Measurements from ENCODE around the gene SYPL1.

Gene SYPL1

GRCh38 chr7:106088014-106088413 lies 24.1 kb downstream of the SYPL1 start:
- CTCF ChIA-PET, result no interaction called here
- POLR2A ChIA-PET, result no interaction called here
- DNase-seq (ENCODE audit: extremely low spot score), result no peak
- no peak for TF ChIP-seq CTCF (IDR thresholded peaks at IDR 0.05; ENCODE audit: control extremely low read depth, extremely low read depth, low read depth, missing control alignments)

DNA sequence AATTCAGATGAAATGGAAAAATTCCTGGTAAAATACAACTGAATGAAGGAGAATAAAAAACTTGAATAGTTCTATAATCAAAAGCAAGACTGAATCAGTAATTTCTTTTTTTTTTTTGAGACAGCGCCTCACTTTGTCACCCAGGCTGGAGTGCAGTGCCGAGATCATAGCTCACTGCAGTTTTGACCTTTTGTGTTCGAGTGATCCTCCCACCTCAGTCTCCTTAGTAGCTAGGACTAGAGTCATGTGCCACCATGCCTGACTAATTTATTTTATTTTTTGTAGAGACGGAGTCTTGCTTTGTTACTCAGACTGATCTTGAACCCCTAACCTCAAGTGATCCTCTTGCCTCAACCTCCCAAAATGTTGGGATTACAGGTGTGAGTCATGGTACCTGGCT lies 26.1 kb downstream of the SYPL1 start:
- POLR2A ChIA-PET, result no interaction called here
- no peak for TF ChIP-seq CTCF (IDR thresholded peaks at IDR 0.05; ENCODE audit: control extremely low read depth, extremely low read depth, low read depth, missing control alignments)
- CTCF ChIA-PET, result interaction anchor here (1.3 to 2.0 kb wide), 4 partner anchors 11 to 14 kb away, joined by 3 to 6 read pairs (median 4); no protein-coding TSS in a partner anchor
- DNase-seq (ENCODE audit: extremely low spot score), result no peak

- TF ChIP-seq CTCF (IDR thresholded peaks at IDR 0.05; ENCODE audit: control extremely low read depth, extremely low read depth, low read depth, missing control alignments), result no peak
- CTCF ChIA-PET, result interaction anchor here (1.2 to 2.0 kb wide), 4 partner anchors 11 to 19 kb away, joined by 3 to 6 read pairs (median 4); no protein-coding TSS in a partner anchor
- no peak for DNase-seq (ENCODE audit: extremely low spot score)
- POLR2A ChIA-PET, result no interaction called here
These were observed 27.1 kb downstream of the SYPL1 start for GRCh38 chr7:106085015-106085414.

DNA sequence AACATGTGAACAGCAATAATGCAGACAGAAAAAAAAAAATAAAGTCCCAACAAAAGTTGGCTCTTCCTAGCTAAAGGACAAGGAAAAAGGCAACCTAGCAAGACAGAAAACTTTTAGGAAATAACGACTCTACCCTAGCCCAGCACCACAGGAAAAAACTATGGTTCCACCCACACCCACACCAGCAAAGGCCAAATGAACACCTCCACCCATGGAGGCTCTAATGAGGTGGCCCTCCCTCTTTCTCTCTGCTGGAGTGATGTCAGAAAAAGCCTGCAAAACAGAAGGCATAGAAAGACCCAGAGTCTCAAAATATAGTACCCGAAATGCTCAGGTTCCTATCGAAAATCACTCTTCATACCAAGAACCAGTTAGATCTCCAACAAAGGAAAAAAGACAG lies 28.4 kb downstream of the SYPL1 start:
- no peak for TF ChIP-seq CTCF (IDR thresholded peaks at IDR 0.05; ENCODE audit: control extremely low read depth, extremely low read depth, low read depth, missing control alignments)
- CTCF ChIA-PET, result interaction anchor here (1.0 to 2.6 kb wide), 7 partner anchors 9 to 427 kb away, joined by 3 to 12 read pairs (median 4); no protein-coding TSS in a partner anchor
- no peak for DNase-seq (ENCODE audit: extremely low spot score)
- POLR2A ChIA-PET, result interaction anchor here (0.5 kb wide), 1 partner anchor 1826 kb away, joined by 6 read pairs; no protein-coding TSS in a partner anchor

DNA sequence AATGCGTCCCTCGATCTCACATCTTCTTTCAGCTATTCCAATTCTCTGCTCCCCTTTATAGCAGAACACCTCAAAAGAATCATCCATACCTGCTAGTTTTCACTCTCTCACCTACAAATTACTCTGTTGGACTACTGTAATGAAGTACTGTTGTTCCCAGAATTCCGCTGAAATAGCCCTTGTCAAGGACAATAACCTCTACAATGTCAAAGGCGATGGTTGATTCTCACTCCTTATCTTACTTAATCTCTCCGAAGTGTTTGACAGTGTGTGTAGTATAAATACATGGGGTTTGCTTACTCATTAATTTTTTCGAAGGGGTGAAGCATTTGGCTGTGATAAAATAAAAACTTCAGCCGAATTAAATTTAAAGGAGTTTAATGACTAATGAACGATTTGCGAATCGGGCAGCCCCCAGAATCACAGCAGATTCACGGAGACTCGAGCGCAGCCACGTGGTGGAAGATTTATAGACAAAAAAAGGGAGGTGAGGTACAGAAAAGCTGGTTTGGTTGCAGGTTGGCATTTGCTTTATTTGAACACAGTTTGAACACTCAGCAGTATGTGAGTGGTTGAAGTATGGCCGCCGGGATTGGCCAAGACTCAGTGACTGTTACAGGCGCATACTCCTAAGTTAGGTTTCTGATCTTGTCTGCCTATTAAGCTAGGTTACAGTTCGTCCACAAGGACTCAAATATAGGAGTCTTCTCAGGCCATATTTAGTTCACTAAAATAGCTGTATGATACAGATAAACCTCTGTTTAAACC lies 29.8 kb downstream of the SYPL1 start:
- no peak for DNase-seq (ENCODE audit: extremely low spot score)
- POLR2A ChIA-PET, result no interaction called here
- TF ChIP-seq CTCF (IDR thresholded peaks at IDR 0.05; ENCODE audit: control extremely low read depth, extremely low read depth, low read depth, missing control alignments), result no peak
- CTCF ChIA-PET, result interaction anchor here (0.8 to 2.6 kb wide), 8 partner anchors 11 to 72 kb away, joined by 3 to 12 read pairs (median 4); partner anchors contain the start of gene SYPL1

DNA sequence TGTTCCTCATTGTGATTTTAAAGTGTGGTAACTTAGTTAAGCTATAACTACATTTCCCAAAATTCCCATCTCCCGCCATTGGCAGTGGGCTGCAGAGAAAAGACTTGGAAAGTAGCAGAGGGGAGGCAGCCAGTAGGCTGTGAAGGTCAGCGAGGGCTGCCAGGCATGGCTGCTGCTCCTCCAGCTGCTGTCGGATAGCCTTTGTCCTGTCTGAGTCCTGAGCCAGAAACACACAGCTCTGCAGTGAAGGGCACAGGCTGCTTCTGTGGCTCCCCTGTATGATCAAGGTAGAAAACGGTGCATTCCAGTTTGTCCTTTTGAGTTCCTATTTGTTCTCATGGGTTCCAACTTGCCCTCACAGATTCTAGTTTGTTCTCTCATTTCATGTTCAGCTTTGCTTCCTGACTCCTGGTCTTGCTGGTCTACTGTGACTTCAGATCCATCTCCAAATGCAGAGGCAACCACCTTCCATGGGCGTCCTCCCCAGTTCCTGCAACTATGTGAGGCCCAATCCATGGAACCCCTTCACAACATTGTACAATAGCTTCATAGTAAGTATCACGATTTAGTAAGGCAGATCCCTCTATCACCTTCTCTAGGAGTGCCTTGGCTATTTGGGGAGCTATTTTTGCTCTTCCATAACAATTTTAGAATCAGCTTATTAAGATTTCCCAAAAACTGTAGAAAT lies 31.7 kb downstream of the SYPL1 start:
- TF ChIP-seq CTCF (IDR thresholded peaks at IDR 0.05; ENCODE audit: control extremely low read depth, extremely low read depth, low read depth, missing control alignments), result no peak
- ChIA-PET POLR2A (no interaction called here), CTCF (interaction anchor here (0.8 to 1.7 kb wide), 6 partner anchors 12 to 85 kb away, joined by 3 to 6 read pairs (median 3); no protein-coding TSS in a partner anchor)
- DNase-seq (ENCODE audit: extremely low spot score), result no peak

All from GM10248 (cell line).